ENCODE measurements around the gene ZNF654.

Gene ZNF654

DNA sequence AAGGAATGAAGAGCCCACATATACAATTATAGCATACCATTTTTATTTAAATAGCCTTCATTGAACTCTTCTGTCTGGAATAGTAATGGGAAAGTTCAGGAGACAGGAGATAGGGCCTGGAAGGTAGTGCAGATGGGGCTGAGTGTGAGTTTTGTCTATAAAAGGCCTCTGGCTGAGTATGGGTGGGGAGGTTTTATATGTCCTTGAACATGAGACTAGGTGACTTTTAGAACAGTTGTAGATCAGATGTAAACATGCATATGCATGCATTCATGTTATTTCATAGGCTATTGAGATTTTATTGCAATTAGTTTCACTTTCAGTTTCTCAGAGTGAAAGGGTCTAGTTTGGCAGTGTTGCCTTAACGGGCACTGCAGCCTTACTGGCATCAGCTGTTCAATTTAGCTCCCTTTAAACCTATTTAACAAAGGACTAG is 27.4 kb upstream of the ZNF654 start:
- H3K79me2 ChIP-seq (ENCODE audit: control insufficient read depth, insufficient read depth, low read length, poor library complexity), result no peaks in the 10 kb centered on the region

GRCh38 chr3:88032245-88032644 is 26.8 kb upstream of the ZNF654 start:
- H3K4me1 ChIP-seq (ENCODE audit: control insufficient read depth in 1 of 2, insufficient read depth in 2 of 2, low read length in 2 of 2), result no peaks in the 10 kb centered on the region
- H2AK5ac ChIP-seq (ENCODE audit: low read length), result no peak overlapping the region
- no peak overlapping the region for H2BK12ac ChIP-seq (ENCODE audit: low read length)
- H4K8ac ChIP-seq (ENCODE audit: low read depth, low read length), result no peak overlapping the region
- H2BK5ac ChIP-seq (ENCODE audit: low read depth, low read length, poor library complexity), result no peak overlapping the region
- no peak overlapping the region for H3K14ac ChIP-seq (ENCODE audit: low read length)
- no peak overlapping the region for H3K18ac ChIP-seq (ENCODE audit: low read length)
- no peak overlapping the region for H2BK120ac ChIP-seq (ENCODE audit: insufficient read depth, low read length, poor library complexity)
- H3K27ac ChIP-seq (ENCODE audit: low read depth, low read length), result no peak overlapping the region
- H3K79me2 ChIP-seq (ENCODE audit: control insufficient read depth, insufficient read depth, low read length, poor library complexity), result no peaks in the 10 kb centered on the region
- no peak overlapping the region for H3K4ac ChIP-seq (ENCODE audit: low read depth, low read length)
- H3K79me1 ChIP-seq (ENCODE audit: low read length), result no peaks in the 10 kb centered on the region
- no peak overlapping the region for H3K23ac ChIP-seq (ENCODE audit: low read length)
- H4K12ac ChIP-seq (ENCODE audit: low read depth, low read length), result no peak overlapping the region
- H3K9me3 ChIP-seq (ENCODE audit: insufficient read depth, low read depth, low read length), result no peaks in the 10 kb centered on the region
- no peak overlapping the region for H3K4me2 ChIP-seq (ENCODE audit: low read length)
- no peak overlapping the region for H3K9ac ChIP-seq (ENCODE audit: low read length)
- H3K27me3 ChIP-seq (ENCODE audit: insufficient read depth, low read length), result no peaks in the 10 kb centered on the region
- H3K4me3 ChIP-seq (ENCODE audit: low read depth, low read length), result no peak overlapping the region
- no peak overlapping the region for H2AFZ ChIP-seq (ENCODE audit: insufficient read depth, low read length, poor library complexity)
- no peaks in the 10 kb centered on the region for H3K36me3 ChIP-seq (ENCODE audit: control insufficient read depth in 1 of 2, insufficient read depth in 2 of 2, low read length in 2 of 2)
- no peak overlapping the region for H4K91ac ChIP-seq (ENCODE audit: low read depth, low read length)
- no peak for DNase-seq
- WGBS (ENCODE audit: extremely low coverage, insufficient coverage, insufficient read length), result no CpG with 5 or more reads among the region's 2 CpGs

More for the DNA sequence above, 27.4 kb upstream of the ZNF654 start:
- Histone ChIP-seq H3K9ac (ENCODE audit: low read length) (no peak overlapping the region), H3K18ac (ENCODE audit: low read length) (no peak overlapping the region), H3K79me1 (ENCODE audit: low read length) (no peaks in the 10 kb centered on the region), H3K23ac (ENCODE audit: low read length) (no peak overlapping the region), H2BK12ac (ENCODE audit: low read length) (no peak overlapping the region), H2BK120ac (ENCODE audit: insufficient read depth, low read length, poor library complexity) (no peak overlapping the region), H2AK5ac (ENCODE audit: low read length) (no peak overlapping the region), H3K14ac (ENCODE audit: low read length) (no peak overlapping the region), H4K91ac (ENCODE audit: low read depth, low read length) (no peak overlapping the region), H3K4me3 (ENCODE audit: low read depth, low read length) (no peak overlapping the region), H3K27ac (ENCODE audit: low read depth, low read length) (no peak overlapping the region), H3K4me1 (ENCODE audit: control insufficient read depth in 1 of 2, insufficient read depth in 2 of 2, low read length in 2 of 2) (no peaks in the 10 kb centered on the region), H4K8ac (ENCODE audit: low read depth, low read length) (no peak overlapping the region), H2BK5ac (ENCODE audit: low read depth, low read length, poor library complexity) (no peak overlapping the region), H3K9me3 (ENCODE audit: insufficient read depth, low read depth, low read length) (no peaks in the 10 kb centered on the region), H2AFZ (ENCODE audit: insufficient read depth, low read length, poor library complexity) (no peak overlapping the region), H3K36me3 (ENCODE audit: control insufficient read depth in 1 of 2, insufficient read depth in 2 of 2, low read length in 2 of 2) (no peaks in the 10 kb centered on the region), H4K12ac (ENCODE audit: low read depth, low read length) (no peak overlapping the region), H3K27me3 (ENCODE audit: insufficient read depth, low read length) (no peaks in the 10 kb centered on the region), H3K4ac (ENCODE audit: low read depth, low read length) (no peak overlapping the region), H3K4me2 (ENCODE audit: low read length) (no peak overlapping the region)
- WGBS (ENCODE audit: extremely low coverage, insufficient coverage, insufficient read length), result no CpG with 5 or more reads among the region's 1 CpG
- peak in 1 of 2 donors; percentile 20 for DNase-seq

- no CpG with 5 or more reads among the region's 2 CpGs for WGBS (ENCODE audit: extremely low coverage, insufficient coverage, insufficient read length)
- Histone ChIP-seq H3K14ac (ENCODE audit: low read length) (no peak overlapping the region), H2BK120ac (ENCODE audit: insufficient read depth, low read length, poor library complexity) (no peak overlapping the region), H3K4me2 (ENCODE audit: low read length) (no peak overlapping the region), H2AK5ac (ENCODE audit: low read length) (no peak overlapping the region), H3K79me2 (ENCODE audit: control insufficient read depth, insufficient read depth, low read length, poor library complexity) (no peaks in the 10 kb centered on the region), H2BK12ac (ENCODE audit: low read length) (no peak overlapping the region), H3K23ac (ENCODE audit: low read length) (no peak overlapping the region), H3K27me3 (ENCODE audit: insufficient read depth, low read length) (no peaks in the 10 kb centered on the region), H3K4me1 (ENCODE audit: control insufficient read depth in 1 of 2, insufficient read depth in 2 of 2, low read length in 2 of 2) (no peaks in the 10 kb centered on the region), H3K9me3 (ENCODE audit: insufficient read depth, low read depth, low read length) (no peaks in the 10 kb centered on the region), H3K36me3 (ENCODE audit: control insufficient read depth in 1 of 2, insufficient read depth in 2 of 2, low read length in 2 of 2) (no peaks in the 10 kb centered on the region), H3K18ac (ENCODE audit: low read length) (no peak overlapping the region), H3K4me3 (ENCODE audit: low read depth, low read length) (no peak overlapping the region), H4K8ac (ENCODE audit: low read depth, low read length) (no peak overlapping the region), H3K79me1 (ENCODE audit: low read length) (no peaks in the 10 kb centered on the region), H3K4ac (ENCODE audit: low read depth, low read length) (no peak overlapping the region), H4K12ac (ENCODE audit: low read depth, low read length) (no peak overlapping the region), H3K9ac (ENCODE audit: low read length) (no peak overlapping the region), H2BK5ac (ENCODE audit: low read depth, low read length, poor library complexity) (no peak overlapping the region), H3K27ac (ENCODE audit: low read depth, low read length) (no peak overlapping the region), H4K91ac (ENCODE audit: low read depth, low read length) (no peak overlapping the region), H2AFZ (ENCODE audit: insufficient read depth, low read length, poor library complexity) (no peak overlapping the region)
- no peak for DNase-seq
Measured at GRCh38 chr3:88033079-88033478, 26.0 kb upstream of the ZNF654 start.

DNA sequence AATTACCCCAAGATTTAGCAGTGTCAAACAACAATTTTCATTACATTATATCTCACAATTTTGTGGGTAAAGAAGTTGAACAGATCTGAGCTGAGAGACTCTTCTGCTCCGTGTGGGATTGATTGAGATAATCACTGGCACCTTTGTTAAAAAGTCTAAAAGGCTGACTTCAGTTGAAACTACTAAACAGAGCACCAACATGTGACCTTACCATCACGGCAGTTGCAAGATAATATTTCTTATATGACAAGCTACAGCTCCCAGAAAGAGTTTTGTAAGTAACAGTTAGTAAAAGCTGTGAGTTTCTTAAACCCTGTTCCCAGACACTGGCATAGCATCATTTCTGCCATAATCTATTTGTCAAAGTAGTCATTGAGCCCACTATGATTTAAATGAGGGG is 25.2 kb upstream of the ZNF654 start:
- no peak for DNase-seq
- no peaks in the 10 kb centered on the region for H3K9me3 ChIP-seq (ENCODE audit: insufficient read depth, low read depth, low read length)
- H2BK12ac ChIP-seq (ENCODE audit: low read length), result no peak overlapping the region
- no peaks in the 10 kb centered on the region for H3K79me1 ChIP-seq (ENCODE audit: low read length)
- H3K4me1 ChIP-seq (ENCODE audit: control insufficient read depth in 1 of 2, insufficient read depth in 2 of 2, low read length in 2 of 2), result no peaks in the 10 kb centered on the region
- no peak overlapping the region for H3K4me3 ChIP-seq (ENCODE audit: low read depth, low read length)
- no peak overlapping the region for H3K9ac ChIP-seq (ENCODE audit: low read length)
- no CpG with 5 or more reads among the region's 2 CpGs for WGBS (ENCODE audit: extremely low coverage, insufficient coverage, insufficient read length)
- H3K4ac ChIP-seq (ENCODE audit: low read depth, low read length), result no peak overlapping the region
- no peak overlapping the region for H4K91ac ChIP-seq (ENCODE audit: low read depth, low read length)
- no peak overlapping the region for H2BK5ac ChIP-seq (ENCODE audit: low read depth, low read length, poor library complexity)
- H3K27ac ChIP-seq (ENCODE audit: low read depth, low read length), result no peak overlapping the region
- H3K18ac ChIP-seq (ENCODE audit: low read length), result no peak overlapping the region
- no peak overlapping the region for H3K4me2 ChIP-seq (ENCODE audit: low read length)
- H4K8ac ChIP-seq (ENCODE audit: low read depth, low read length), result no peak overlapping the region
- H3K14ac ChIP-seq (ENCODE audit: low read length), result no peak overlapping the region
- H2AFZ ChIP-seq (ENCODE audit: insufficient read depth, low read length, poor library complexity), result no peak overlapping the region
- H3K79me2 ChIP-seq (ENCODE audit: control insufficient read depth, insufficient read depth, low read length, poor library complexity), result no peaks in the 10 kb centered on the region
- no peak overlapping the region for H2BK120ac ChIP-seq (ENCODE audit: insufficient read depth, low read length, poor library complexity)
- no peak overlapping the region for H3K23ac ChIP-seq (ENCODE audit: low read length)
- H4K12ac ChIP-seq (ENCODE audit: low read depth, low read length), result no peak overlapping the region
- H2AK5ac ChIP-seq (ENCODE audit: low read length), result no peak overlapping the region
- no peaks in the 10 kb centered on the region for H3K27me3 ChIP-seq (ENCODE audit: insufficient read depth, low read length)
- no peaks in the 10 kb centered on the region for H3K36me3 ChIP-seq (ENCODE audit: control insufficient read depth in 1 of 2, insufficient read depth in 2 of 2, low read length in 2 of 2)
